ENCODE measurements around the gene CORO6. TPM values are rescaled to one million over a fixed set of nuclear protein-coding genes. Genes with fewer than 3 reads are reported as not detected.

The CORO6 gene
- total and polyA plus RNA-seq, 2 of the 13 experiments (the other 11 are each of a cell fraction or from before 2014, with no cell fraction given), result 0.42 to 0.82 TPM

DNA sequence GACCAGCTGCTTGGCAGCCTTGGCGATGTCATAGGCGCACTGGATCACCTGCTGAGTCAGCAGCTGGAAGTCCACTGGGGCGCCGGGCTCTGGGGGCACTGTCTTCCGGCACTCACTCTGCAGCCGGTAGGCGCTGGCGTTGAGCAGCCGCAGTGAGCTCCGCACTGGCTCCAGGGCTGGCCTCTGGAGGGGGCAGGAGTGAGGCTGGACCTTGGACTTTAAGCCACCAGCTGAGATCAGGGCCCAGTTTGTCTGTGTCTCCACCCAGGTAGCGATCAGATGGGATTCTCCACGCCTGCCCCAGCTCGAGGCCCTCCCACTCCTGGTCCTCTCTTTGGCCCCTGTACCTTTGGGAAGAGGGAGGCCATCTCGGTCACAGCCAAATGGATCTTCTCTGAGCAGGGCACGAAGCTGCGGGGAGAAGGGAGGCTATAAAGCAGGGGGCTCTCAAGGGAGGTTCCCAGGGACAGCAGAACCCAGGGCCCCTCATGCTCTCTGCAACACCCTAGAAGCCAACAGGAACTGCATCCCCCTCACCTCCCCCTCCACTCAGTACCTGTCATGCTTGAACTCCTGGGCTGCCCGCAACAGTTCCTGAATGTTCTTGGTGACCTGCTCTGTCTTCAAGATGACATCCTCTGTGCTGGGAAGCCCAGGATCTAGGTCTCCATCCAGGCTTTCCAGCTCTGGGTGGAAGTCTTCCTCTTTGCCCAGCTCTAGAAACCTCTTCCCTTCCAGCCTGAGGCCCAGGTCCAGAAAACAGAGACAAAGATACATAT, 47.8 kb downstream of the CORO6 start (continued):
- TF ChIP-seq RXRA (CRISPR knock-in tag; IDR thresholded peaks at IDR 0.05) (peak; percentile 84), ZBTB42 (CRISPR knock-in tag; IDR thresholded peaks at IDR 0.05) (no peak), NR2F1 (CRISPR knock-in tag; IDR thresholded peaks at IDR 0.05) (no peak), ZNF501 (CRISPR knock-in tag; IDR thresholded peaks at IDR 0.05) (peak; percentile 62; the same call in 1 of the 2 replicates), SRF (IDR thresholded peaks at IDR 0.05; ENCODE audit: low read depth, low read length) (no peak), ZNF17 (CRISPR knock-in tag; IDR thresholded peaks at IDR 0.05) (no peak), HNRNPLL (IDR thresholded peaks at IDR 0.05; ENCODE audit: low read depth, low read length, poor library complexity, severe bottlenecking) (peak; percentile 87), GZF1 (CRISPR knock-in tag; IDR thresholded peaks at IDR 0.05) (no peak), HMG20B (CRISPR knock-in tag; conservative IDR thresholded peaks at IDR 0.05) (0 out of 2 replicates have a peak, but pooled peaks have one; percentile 50), DMAP1 (CRISPR knock-in tag; IDR thresholded peaks at IDR 0.05) (peak; percentile 61; the same call in 1 of the 2 replicates), NR2F6 (IDR thresholded peaks at IDR 0.05) (no peak), NR2F6 (CRISPR knock-in tag; IDR thresholded peaks at IDR 0.05) (peak; percentile 75), DPF2 (CRISPR knock-in tag; IDR thresholded peaks at IDR 0.05; ENCODE audit: borderline replicate concordance, low read depth) (peak; percentile 67; the same call in 1 of the 2 replicates), NKX3-1 (CRISPR knock-in tag; IDR thresholded peaks at IDR 0.05) (no peak), ZNF83 (CRISPR knock-in tag; IDR thresholded peaks at IDR 0.05; ENCODE audit: borderline replicate concordance) (no peak), MED8 (CRISPR knock-in tag; IDR thresholded peaks at IDR 0.05; ENCODE audit: insufficient replicate concordance) (no peak), ZNF652 (CRISPR knock-in tag; IDR thresholded peaks at IDR 0.05; ENCODE audit: borderline replicate concordance, low read depth) (no peak), NFE2 (CRISPR knock-in tag; IDR thresholded peaks at IDR 0.05) (no peak), ZBTB8A (CRISPR knock-in tag; IDR thresholded peaks at IDR 0.05; ENCODE audit: borderline replicate concordance, low read depth) (no peak), ZBTB33 (CRISPR knock-in tag; IDR thresholded peaks at IDR 0.05) (peak; percentile 57; the same call in 1 of the 2 replicates), ZNF333 (CRISPR knock-in tag; IDR thresholded peaks at IDR 0.05; ENCODE audit: borderline replicate concordance) (no peak), ZNF572 (CRISPR knock-in tag; IDR thresholded peaks at IDR 0.05) (no peak), RBM22 (optimal IDR thresholded peaks at IDR 0.05; ENCODE audit: low read length) (peak; percentile 23), HES4 (CRISPR knock-in tag; IDR thresholded peaks at IDR 0.05; ENCODE audit: borderline replicate concordance) (no peak), ZNF614 (CRISPR knock-in tag; IDR thresholded peaks at IDR 0.05; ENCODE audit: borderline replicate concordance) (peak; percentile 72; the same call in 1 of the 2 replicates), SMARCE1 (IDR thresholded peaks at IDR 0.05; ENCODE audit: borderline replicate concordance) (no peak), ZNF792 (CRISPR knock-in tag; IDR thresholded peaks at IDR 0.05) (peak; percentile 69; the same call in 1 of the 2 replicates)
- TF ChIP-seq, protein P1, sequence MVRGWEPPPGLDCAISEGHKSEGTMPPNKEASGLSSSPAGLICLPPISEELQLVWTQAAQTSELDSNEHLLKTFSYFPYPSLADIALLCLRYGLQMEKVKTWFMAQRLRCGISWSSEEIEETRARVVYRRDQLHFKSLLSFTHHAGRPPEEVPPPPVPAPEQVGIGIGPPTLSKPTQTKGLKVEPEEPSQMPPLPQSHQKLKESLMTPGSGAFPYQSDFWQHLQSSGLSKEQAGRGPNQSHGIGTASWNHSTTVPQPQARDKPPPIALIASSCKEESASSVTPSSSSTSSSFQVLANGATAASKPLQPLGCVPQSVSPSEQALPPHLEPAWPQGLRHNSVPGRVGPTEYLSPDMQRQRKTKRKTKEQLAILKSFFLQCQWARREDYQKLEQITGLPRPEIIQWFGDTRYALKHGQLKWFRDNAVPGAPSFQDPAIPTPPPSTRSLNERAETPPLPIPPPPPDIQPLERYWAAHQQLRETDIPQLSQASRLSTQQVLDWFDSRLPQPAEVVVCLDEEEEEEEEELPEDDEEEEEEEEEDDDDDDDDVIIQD (CRISPR knock-in tag; IDR thresholded peaks at IDR 0.05; ENCODE audit: low read depth), result peak; percentile 82; the same call in 1 of the 2 replicates
